Panc1 (cell line): ENCODE measurements around the gene SERPINB10. TPM values are rescaled to one million over a fixed set of nuclear protein-coding genes. Genes with fewer than 3 reads are reported as not detected.

Source experiments
- ATAC-seq: fragments of 200-7000 bp; cut with Tn5 transposase; 2 replicates; pipeline ENCODE4 v1.9.1; 2020; ENCODE audit warnings: mild to moderate bottlenecking, moderate library complexity
- Bru-seq: library from RNA; stranded (reverse); fragments of 400-500 nt; gene quantifications from one replicate; lab custom pipeline; 2021; lab: Mats Ljungman, UMichigan
- BruChase-seq, 2 experiments: library from RNA; stranded (reverse); fragments of 400-500 nt; gene quantifications; one replicate each; lab custom pipeline; 2021; lab: Mats Ljungman, UMichigan
- BruUV-seq: library from RNA; stranded (reverse); fragments of 400-500 nt; replicated peaks from 2 replicates; lab custom pipeline; 2021; lab: Mats Ljungman, UMichigan
- CTCF ChIA-PET: fragments of 300-600 bp; sonication (Branson Sonifier 250); formaldehyde crosslinking; loops from one replicate; lab custom pipeline; 2022; ENCODE audit warnings: antibody characterized with exemption; lab: Charles Lee
- POLR2A ChIA-PET: fragments of 300-600 bp; sonication (Branson Sonifier 250); formaldehyde crosslinking; loops from one replicate; lab custom pipeline; 2022; ENCODE audit warnings: antibody characterized with exemption; lab: Charles Lee
- DNase-seq: peaks from one replicate; pipeline ENCODE4 v3.0.0-alpha.2; 2010; ENCODE audit warnings: low read depth, low spot score
- H3K27ac ChIP-seq: 2 replicates; pipeline ENCODE4 v1.5.1; 2011; ENCODE audit warnings: mild to moderate bottlenecking, low read length, inconsistent platforms
- H3K27me3 ChIP-seq: fragments of 200-500 bp; sonication (Bioruptor generic); 2 replicates; pipeline ENCODE4 v1.6.0; 2014; ENCODE audit warnings: low read length, inconsistent platforms; ENCODE audit not compliant: control insufficient read depth, insufficient read depth
- H3K36me3 ChIP-seq: fragments of 200-500 bp; sonication (Bioruptor generic); 2 replicates; pipeline ENCODE4 v1.5.1; 2014; ENCODE audit warnings: inconsistent platforms, mild to moderate bottlenecking, low read length, moderate library complexity; ENCODE audit not compliant: control insufficient read depth, insufficient read depth
- H3K4me1 ChIP-seq: 2 replicates; pipeline ENCODE4 v1.5.1; 2011; ENCODE audit warnings: inconsistent platforms, mild to moderate bottlenecking, low read length, moderate library complexity; ENCODE audit not compliant: control insufficient read depth, insufficient read depth
- H3K4me3 ChIP-seq, 2 experiments: 2 replicates each; pipeline ENCODE4 v1.5.1; 2011 to 2012; ENCODE audit warnings: low read depth in 2 of 2, low read length in 2 of 2, mild to moderate bottlenecking in 2 of 2, inconsistent platforms in 1 of 2, moderate library complexity in 1 of 2
- H3K9me3 ChIP-seq: fragments of 200-500 bp; sonication (Bioruptor generic); 2 replicates; pipeline ENCODE4 v1.5.1; 2014; ENCODE audit warnings: low read depth, mild to moderate bottlenecking, inconsistent platforms, low read length, moderate library complexity; ENCODE audit not compliant: control insufficient read depth, insufficient read depth
- POLR2AphosphoS5 ChIP-seq: IDR thresholded peaks from 2 replicates; pipeline ENCODE4 v1.6.1; 2012; ENCODE audit warnings: mild to moderate bottlenecking, low read depth, low read length, moderate library complexity
- SIN3A ChIP-seq: IDR thresholded peaks from 2 replicates; pipeline ENCODE4 v1.6.1; 2012; ENCODE audit warnings: low read depth, mild to moderate bottlenecking, low read length, moderate library complexity, borderline replicate concordance; ENCODE audit not compliant: insufficient read depth
- TCF7L2 ChIP-seq: IDR thresholded peaks from 2 replicates; pipeline ENCODE4 v1.6.1; 2011; ENCODE audit warnings: mild to moderate bottlenecking, low read depth, low read length, inconsistent platforms
- in situ Hi-C: cut with HindIII; loops from 2 replicates; pipeline ENCODE4 v1.10.0; 2016; ENCODE audit warnings: low sequenced_read_pairs, low pct_unique_long_range_greater_than_20kb
- intact Hi-C: fragments of 100-400 bp; cut with micrococcal nuclease; formaldehyde crosslinking; loops from one replicate; pipeline ENCODE4 v1.10.0; 2022; ENCODE audit not compliant: unreplicated experiment
- long read RNA-seq: library from polyadenylated mRNA; unstranded; transcript quantifications from one replicate; pipeline ENCODE4 v2.0.0, GENCODE V29; 2021; ENCODE audit not compliant: unreplicated experiment
- polyA plus RNA-seq: library from polyadenylated mRNA; unstranded; fragments of >200 nt; gene quantifications from one replicate; pipeline ENCODE4 v1.2.1, GENCODE V29; 2012; ENCODE audit warnings: missing spikeins; ENCODE audit not compliant: insufficient read length
- total RNA-seq: library from RNA; stranded (reverse); gene quantifications from one replicate; pipeline ENCODE4 v1.2.1, GENCODE V29; 2021; ENCODE audit not compliant: unreplicated experiment
- TF ChIP-seq, protein P1 (sequence below), 2 experiments: IDR thresholded peaks; 2 replicates each; pipeline ENCODE4 v1.6.1; 2011 to 2012; ENCODE audit warnings: low read depth in 2 of 2, control low read depth in 1 of 2, low read length in 1 of 2, mild to moderate bottlenecking in 1 of 2, moderate library complexity in 1 of 2; ENCODE audit not compliant: insufficient read depth in 1 of 2
- TF ChIP-seq, protein P2 (sequence below): fragments of 450-650 bp; IDR thresholded peaks from 2 replicates; pipeline ENCODE4 v1.5.1; 2017; ENCODE audit warnings: mild to moderate bottlenecking

Gene SERPINB10, protein sequence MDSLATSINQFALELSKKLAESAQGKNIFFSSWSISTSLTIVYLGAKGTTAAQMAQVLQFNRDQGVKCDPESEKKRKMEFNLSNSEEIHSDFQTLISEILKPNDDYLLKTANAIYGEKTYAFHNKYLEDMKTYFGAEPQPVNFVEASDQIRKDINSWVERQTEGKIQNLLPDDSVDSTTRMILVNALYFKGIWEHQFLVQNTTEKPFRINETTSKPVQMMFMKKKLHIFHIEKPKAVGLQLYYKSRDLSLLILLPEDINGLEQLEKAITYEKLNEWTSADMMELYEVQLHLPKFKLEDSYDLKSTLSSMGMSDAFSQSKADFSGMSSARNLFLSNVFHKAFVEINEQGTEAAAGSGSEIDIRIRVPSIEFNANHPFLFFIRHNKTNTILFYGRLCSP
- not detected for total RNA-seq
- not detected for polyA plus RNA-seq
- Bru-seq, nascent RNA: percentile 6 among the genes with signal in this experiment
- BruChase-seq, experiment 1, labeled RNA remaining after a 2-hour chase: not detected
- BruChase-seq, experiment 2, labeled RNA remaining after a 6-hour chase: percentile 10 among the genes with signal in this experiment
- long read RNA-seq: 0 reads

DNA sequence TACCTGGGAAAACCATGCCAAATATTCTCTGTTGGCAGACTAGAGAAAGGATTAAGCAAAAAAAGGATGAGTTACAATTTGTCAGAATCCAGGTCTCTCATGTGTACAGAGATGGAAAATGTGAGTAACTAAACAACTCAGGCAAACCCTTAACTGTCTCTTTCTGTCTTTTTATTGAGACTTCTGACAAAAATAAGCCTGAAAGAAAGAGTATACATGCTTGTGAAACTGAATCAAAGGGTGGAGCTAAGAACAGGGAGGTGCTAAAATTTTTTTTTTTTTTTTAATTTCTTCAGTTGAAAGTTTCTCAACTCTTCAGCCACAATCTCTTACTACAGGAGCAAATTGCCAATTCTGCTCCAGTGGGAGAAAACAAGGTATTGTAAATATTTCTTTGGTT is at the start of gene SERPINB10:
Gene SERPINB10 (plus strand): TSS at position 295 of the 400 bp plus-strand sequence. CDS start 7,553 bp downstream, outside the sequence.
- H3K9me3 ChIP-seq: no peaks in the 10 kb centered on the region
- CTCF ChIA-PET: no interaction called here
- no peak within 1 kb of the TSS for H3K4me3 ChIP-seq
- H3K27ac ChIP-seq: no peak within 1 kb of the TSS
- in situ Hi-C loops: no loop called here
- POLR2A ChIA-PET: no interaction called here
- intact Hi-C loops: no loop called here
- TF ChIP-seq, protein P1, sequence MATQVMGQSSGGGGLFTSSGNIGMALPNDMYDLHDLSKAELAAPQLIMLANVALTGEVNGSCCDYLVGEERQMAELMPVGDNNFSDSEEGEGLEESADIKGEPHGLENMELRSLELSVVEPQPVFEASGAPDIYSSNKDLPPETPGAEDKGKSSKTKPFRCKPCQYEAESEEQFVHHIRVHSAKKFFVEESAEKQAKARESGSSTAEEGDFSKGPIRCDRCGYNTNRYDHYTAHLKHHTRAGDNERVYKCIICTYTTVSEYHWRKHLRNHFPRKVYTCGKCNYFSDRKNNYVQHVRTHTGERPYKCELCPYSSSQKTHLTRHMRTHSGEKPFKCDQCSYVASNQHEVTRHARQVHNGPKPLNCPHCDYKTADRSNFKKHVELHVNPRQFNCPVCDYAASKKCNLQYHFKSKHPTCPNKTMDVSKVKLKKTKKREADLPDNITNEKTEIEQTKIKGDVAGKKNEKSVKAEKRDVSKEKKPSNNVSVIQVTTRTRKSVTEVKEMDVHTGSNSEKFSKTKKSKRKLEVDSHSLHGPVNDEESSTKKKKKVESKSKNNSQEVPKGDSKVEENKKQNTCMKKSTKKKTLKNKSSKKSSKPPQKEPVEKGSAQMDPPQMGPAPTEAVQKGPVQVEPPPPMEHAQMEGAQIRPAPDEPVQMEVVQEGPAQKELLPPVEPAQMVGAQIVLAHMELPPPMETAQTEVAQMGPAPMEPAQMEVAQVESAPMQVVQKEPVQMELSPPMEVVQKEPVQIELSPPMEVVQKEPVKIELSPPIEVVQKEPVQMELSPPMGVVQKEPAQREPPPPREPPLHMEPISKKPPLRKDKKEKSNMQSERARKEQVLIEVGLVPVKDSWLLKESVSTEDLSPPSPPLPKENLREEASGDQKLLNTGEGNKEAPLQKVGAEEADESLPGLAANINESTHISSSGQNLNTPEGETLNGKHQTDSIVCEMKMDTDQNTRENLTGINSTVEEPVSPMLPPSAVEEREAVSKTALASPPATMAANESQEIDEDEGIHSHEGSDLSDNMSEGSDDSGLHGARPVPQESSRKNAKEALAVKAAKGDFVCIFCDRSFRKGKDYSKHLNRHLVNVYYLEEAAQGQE (IDR thresholded peaks at IDR 0.05; ENCODE audit: insufficient read depth in 1 of 2, low read depth in 2 of 2, low read length in 1 of 2): no peak
- TF ChIP-seq, protein P2, sequence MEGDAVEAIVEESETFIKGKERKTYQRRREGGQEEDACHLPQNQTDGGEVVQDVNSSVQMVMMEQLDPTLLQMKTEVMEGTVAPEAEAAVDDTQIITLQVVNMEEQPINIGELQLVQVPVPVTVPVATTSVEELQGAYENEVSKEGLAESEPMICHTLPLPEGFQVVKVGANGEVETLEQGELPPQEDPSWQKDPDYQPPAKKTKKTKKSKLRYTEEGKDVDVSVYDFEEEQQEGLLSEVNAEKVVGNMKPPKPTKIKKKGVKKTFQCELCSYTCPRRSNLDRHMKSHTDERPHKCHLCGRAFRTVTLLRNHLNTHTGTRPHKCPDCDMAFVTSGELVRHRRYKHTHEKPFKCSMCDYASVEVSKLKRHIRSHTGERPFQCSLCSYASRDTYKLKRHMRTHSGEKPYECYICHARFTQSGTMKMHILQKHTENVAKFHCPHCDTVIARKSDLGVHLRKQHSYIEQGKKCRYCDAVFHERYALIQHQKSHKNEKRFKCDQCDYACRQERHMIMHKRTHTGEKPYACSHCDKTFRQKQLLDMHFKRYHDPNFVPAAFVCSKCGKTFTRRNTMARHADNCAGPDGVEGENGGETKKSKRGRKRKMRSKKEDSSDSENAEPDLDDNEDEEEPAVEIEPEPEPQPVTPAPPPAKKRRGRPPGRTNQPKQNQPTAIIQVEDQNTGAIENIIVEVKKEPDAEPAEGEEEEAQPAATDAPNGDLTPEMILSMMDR: no peak
- TF ChIP-seq TCF7L2: no peak
- no peak for TF ChIP-seq POLR2AphosphoS5
- TF ChIP-seq SIN3A: no peak
- BruUV-seq: no TSS peak
- H3K27me3 ChIP-seq: no peaks in the 10 kb centered on the region
- DNase-seq (no peak), ATAC-seq (no peak)
- H3K4me1 ChIP-seq: no peaks in the 10 kb centered on the region
- H3K36me3 ChIP-seq: no peaks in the 10 kb centered on the region

DNA sequence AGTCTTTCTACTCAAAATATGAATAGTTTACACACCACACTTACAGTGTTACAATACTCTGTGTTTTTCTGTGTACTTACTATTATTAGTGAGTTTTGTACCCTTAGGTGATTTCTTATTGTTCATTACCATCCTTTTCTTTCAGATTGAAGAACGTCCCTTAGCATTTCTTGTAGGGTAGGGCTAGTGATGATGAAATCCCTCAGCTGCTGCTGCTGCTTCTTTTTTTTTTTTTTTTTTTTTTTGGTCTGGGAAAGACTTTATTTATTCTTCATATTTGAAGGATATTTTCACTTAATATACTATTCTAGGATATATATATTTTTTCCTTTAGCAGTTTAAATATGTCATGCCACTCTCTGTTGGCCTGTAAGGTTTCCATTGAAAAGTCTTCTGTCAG is 49.3 kb upstream of the SERPINB10 start:
- no peak overlapping the region for H3K4me3 ChIP-seq
- no peaks in the 10 kb centered on the region for H3K36me3 ChIP-seq
- ATAC-seq: no peak
- no peaks in the 10 kb centered on the region for H3K4me1 ChIP-seq
- no peak overlapping the region for H3K27ac ChIP-seq
- in situ Hi-C loops: no loop called here
- TF ChIP-seq, protein P2: no peak
- TF ChIP-seq SIN3A (no peak), TCF7L2 (no peak), POLR2AphosphoS5 (no peak)
- TF ChIP-seq, protein P1 (IDR thresholded peaks at IDR 0.05; ENCODE audit: insufficient read depth in 1 of 2, low read depth in 2 of 2, low read length in 1 of 2): no peak
- no TSS peak for BruUV-seq
- ChIA-PET POLR2A (no interaction called here), CTCF (no interaction called here)
- no peaks in the 10 kb centered on the region for H3K9me3 ChIP-seq
- no peak for DNase-seq
- no peaks in the 10 kb centered on the region for H3K27me3 ChIP-seq
- intact Hi-C loops: no loop called here
